Activated effector memory CD4-positive, alpha-beta T cell treated with anti-CD3 and anti-CD28 coated beads, Interleukin-2, amount 50 U/mL, for 16 hours (primary cell): ENCODE data around the gene BCO2.
A peak's percentile ranks its signal among the peaks of the same experiment; 100 is the strongest.
"Not testable (repeated sequence)": the region's sequence is repeated elsewhere in the genome, so short reads cannot be mapped to it uniquely, and the experiment has no call there.

Experiments used
- DNase-seq: peaks from one replicate; pipeline ENCODE4 v3.0.0-alpha.2; 2020

BCO2 gene, protein sequence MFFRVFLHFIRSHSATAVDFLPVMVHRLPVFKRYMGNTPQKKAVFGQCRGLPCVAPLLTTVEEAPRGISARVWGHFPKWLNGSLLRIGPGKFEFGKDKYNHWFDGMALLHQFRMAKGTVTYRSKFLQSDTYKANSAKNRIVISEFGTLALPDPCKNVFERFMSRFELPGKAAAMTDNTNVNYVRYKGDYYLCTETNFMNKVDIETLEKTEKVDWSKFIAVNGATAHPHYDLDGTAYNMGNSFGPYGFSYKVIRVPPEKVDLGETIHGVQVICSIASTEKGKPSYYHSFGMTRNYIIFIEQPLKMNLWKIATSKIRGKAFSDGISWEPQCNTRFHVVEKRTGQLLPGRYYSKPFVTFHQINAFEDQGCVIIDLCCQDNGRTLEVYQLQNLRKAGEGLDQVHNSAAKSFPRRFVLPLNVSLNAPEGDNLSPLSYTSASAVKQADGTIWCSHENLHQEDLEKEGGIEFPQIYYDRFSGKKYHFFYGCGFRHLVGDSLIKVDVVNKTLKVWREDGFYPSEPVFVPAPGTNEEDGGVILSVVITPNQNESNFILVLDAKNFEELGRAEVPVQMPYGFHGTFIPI

DNA sequence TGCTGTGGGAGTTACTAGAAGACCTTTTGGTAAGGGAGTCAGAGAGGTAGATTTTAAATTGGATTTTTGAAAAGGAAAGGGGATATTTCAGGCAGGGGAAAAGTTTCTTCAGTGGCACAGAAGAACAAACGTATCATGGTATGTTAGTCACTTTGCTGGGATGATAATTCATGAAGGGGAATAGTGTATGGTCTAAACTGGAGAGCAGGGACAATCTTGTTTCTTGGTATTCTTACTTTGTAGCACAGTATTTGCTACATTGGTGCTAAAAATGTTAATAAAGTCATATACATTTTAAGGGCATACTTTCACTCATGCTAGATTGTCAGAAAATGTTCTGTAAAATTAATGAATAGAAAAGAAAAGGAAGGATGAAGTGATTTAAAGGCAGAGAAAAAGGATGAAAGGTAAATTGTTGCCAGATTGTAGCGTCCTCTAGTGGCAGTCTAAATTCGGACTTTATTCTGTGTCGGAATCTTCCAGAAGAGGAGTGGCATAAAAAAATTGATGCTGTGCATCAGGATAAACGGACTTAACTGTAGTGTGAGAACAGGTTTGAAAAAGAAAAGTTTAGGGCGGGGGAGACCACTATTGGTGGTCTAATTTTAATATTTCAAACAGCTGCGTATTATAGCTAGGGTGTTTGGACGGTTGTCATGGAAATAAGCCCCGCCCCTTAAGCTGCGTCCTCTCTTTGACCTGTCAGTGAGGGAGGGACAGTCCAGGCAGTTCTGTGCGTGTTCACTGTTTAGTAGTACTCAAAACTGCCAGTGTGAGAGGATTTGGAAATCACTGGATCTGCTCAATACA is at the start of gene BCO2:
BCO2 (plus strand) TSS at position 724 of the 810 bp plus-strand sequence. CDS start 90 bp downstream, outside the sequence.
- peak; percentile 71 for DNase-seq

DNA sequence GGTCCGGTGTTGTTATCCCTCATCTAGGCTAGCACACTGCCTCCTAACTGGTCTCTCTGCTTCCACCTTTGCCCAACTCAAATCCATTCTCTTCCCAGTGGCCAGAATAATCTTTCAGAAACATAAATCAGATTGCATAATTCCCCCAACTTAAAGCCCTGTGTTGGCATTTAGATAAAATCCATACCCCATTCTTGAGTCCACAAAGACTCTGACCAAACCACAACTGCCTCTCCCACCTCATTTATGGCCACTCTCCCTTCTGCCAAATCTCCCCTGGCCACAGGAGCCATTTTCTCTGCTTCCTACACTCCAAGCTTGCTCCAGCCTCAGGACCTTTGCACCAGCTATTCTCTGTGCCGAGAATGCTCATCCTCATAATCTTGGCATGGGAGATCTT is 48.3 kb upstream of the BCO2 start:
- no peak for DNase-seq

DNA sequence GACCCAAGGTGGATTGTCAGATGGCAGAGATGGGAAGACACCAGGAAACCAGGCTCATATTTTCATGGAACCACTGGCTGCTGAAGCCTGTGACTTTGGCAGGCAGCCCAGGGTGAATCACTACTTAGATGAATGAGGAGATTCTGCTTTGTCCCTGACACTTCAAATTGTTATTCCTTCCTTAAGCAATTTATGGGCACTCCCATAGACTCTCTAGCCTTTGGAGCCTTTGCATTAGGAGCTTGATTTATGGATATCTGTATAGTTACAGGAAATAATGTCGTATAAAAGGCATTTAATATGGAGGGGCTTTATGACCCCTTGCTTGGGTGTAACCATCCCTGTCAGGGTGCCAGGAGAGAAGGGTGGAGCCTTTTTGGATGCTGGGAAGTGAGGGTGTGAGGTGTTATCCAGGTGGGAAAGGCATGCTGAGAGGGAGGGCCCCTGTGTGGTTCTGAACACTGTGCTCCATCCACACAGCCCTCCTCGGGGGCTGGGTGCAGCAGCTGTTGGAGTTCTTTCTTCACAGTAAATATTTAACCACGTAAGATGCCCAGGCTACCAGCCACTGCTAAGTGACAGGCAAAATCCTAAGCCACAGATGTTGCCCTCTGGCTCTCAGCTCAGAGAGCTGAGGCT is 46.7 kb upstream of the BCO2 start:
- no peak for DNase-seq

DNA sequence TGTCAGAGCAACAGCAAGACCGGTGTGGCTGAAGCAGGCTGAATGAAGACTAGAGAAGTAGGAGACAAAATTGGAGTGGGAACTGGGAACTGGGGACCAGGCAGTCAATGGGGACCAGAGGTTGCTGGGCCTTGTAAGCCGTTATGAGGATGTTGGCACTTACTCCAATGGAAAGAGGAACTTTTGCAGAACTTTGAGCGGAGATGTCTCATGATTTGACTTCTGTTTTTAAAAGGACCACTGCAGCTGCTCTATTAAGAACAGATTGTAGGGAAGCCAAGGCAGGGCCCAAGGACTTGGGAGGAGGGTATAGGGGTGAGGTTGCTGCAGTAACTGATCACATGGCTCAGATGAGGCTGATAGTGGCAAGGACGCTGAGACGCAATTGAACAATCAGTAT is 45.7 kb upstream of the BCO2 start:
- no peak for DNase-seq

GRCh38 chr11:112132737-112133136 is 42.6 kb upstream of the BCO2 start:
- no peak for DNase-seq

- no peak for DNase-seq
These were observed 40.8 kb upstream of the BCO2 start for GRCh38 chr11:112134473-112134872.

DNA sequence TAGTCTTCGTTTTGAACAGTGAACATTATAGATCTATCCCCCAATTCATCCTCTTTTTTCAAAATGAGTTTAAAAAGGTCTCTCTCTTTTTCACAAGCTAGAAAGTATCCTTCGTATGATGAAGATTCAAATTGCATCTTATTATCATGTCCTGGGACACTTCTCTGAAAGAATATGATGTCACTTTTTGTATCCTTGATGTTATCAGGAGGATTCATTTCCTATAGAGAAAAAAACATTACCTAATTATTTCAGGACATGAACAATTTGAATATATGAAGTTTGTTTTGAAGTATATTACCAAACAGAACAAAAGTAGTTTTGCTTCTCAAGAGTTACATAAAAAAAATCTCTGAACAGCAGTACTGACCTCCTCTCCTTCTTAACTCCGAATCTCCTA is 31.7 kb upstream of the BCO2 start:
- DNase-seq, result no peak

DNA sequence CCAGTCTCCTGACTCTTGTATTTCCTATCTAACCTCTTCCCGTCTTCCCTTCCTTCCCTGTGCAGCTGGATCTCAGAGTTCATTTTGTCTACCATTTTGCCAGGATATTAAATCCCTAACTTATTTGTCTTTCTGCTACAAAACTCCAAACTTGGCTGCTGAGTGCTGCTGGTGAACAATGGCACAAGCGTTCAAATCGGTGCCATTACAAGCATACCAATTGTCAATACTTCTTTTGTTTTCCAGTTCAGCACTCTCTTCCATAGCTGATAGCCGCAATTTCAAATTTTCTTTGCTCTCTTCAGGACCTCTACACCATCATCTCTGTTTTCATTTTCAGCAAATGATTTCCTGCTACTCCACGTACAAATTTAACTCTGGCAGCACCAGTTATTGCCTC is 24.8 kb upstream of the BCO2 start:
- DNase-seq, result no peak

DNA sequence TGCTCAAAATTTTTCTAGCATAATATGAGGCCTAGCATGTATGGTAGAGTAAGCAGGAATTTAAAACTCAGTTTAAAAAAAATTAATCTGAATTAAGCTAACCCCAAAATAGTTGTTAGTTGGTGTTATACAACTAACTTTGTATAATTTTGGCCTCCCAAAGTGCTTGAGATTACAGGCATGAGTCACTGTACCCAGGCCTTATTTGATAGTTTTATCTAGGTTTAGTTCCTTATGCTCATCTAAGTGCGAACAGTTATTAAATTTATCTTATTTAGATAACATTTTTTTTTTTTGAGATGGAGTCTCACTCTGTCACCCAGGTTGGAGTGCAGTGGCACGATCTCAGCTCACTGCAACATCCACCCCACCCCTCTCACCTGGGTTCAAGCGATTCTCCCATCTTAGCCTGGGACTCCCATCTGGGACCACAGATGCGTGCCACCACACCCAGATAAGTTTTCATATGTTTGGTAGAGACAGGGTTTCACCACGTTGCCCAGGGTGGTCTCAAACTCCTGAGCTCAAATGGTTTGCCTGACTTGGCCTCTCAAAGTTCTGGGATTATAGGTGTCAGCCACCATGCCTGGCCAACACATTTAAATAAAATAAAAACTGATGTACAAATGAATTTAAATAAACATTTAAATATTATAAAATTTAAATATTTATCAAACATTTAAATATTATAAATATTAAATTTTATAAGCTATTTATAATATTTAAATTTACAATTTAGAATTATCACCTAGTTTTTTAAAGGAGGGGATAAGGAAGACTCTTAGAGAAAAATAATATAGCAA is 19.0 kb upstream of the BCO2 start:
- DNase-seq, result no peak

DNA sequence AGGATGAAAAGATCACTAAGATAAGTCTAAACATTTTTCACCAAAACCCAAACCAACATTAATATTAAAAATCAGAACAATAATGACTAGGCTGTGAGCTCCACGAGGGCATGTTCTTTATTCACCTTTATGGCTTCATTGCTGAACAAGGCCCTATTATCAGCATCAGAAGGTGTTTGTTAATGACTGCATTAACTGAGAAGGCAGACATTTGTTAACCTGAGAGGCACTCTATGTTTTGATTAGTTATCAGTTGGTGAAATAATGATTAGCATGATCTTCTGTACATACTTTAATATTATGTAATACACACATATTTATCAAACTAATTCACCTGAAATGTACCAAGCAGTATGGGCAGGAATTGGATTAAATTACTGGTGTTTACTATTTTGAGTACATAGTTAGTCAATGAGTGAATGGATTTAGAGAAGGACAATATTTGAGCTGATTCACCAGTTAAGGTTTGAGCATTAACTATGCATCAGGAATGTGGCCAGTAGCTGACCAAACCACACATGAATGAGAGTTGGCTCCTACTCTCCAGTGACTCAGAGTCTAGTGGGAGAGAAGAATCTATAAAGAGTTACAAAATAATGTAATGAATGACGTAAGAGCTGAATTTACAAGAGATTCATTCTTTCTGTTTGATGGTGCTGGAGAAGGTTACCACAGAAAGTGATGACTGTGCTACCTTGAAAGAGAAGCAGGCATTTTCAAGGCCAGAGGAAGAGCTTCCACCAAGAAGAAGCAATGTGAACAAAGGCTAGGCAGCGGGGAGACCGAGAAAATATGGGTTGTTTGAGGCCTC is 18.2 kb upstream of the BCO2 start:
- DNase-seq, result no peak

DNA sequence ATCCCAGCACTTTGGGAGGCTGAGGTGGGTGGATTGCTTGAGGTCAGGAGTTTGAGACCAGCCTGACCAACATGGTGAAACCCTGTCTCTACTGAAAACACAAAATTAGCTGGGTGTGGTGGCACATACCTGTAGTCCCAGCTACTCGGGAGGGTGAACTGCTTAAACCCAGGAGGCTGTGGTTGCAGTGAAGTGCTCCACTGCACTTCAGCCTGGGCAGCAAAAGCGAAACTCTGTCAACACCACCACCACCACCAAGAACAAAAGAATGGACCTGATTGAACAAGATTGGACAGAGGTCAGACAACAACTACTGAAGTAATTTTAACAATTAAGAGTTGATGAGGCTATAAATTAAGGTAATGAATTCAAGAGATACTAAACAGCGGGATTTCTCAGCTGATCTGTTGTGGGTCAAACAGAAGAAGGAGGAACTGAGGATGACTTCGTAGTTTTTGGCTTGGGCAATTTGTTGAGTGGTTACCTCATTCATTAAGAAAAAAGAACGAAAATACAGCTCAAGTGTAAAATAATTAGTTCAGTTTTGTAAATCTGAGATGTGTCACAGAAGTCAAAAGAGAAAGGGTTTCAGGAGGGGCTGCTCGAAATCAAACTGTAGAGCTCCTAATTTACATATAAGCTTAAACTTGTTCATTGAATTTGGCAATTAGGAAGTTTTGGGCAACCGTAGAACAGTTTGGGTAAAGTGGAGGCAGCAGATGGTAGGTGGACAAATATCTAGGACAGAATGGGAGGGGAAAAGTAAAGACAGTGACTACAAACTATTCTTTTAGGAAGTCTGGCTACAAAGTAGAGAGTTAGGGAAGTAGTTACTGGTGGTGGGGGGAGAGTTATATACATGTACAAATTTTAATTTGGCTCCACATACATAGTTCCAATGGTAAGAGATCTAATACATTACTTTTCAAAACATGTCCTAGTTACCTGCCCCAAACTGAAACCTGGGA is 15.9 kb upstream of the BCO2 start:
- no peak for DNase-seq

DNA sequence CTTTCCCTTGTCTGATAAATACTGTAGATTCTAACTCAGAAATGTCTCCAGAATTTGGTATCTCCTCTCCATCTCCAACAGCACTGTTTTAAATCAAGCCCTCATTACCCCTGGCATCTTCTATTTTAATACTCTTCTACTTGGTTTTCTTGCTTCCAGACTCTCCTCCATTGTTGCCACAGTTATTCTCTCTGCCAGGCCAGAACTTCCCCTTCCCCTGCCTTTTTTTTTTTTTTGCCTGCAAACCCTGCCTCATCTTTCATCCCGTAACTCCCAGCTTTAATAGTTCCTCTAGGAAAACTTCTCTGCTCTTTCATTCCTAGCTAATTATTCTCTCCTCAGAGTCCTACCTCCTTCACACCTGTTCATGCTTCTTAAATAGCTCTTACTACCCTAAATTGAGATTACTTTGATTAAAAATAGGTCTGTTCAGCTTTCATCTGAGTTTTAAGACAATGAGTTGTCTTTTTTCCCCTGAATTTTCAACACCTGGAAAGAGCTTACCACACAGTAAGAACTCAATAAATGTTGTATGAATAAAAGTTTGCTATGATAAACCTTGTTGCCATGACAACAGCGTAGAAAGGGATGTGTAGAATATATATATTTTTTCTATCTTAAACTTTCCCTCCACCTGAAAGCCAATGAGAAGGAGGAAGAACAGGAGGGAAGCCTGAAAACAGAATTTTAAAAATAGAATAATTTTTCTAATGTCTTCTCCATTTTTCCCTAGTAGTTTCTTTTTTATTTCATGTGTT is 15.0 kb upstream of the BCO2 start:
- no peak for DNase-seq

- DNase-seq, result no peak
These were observed 14.3 kb upstream of the BCO2 start for GRCh38 chr11:112161012-112161411.

DNA sequence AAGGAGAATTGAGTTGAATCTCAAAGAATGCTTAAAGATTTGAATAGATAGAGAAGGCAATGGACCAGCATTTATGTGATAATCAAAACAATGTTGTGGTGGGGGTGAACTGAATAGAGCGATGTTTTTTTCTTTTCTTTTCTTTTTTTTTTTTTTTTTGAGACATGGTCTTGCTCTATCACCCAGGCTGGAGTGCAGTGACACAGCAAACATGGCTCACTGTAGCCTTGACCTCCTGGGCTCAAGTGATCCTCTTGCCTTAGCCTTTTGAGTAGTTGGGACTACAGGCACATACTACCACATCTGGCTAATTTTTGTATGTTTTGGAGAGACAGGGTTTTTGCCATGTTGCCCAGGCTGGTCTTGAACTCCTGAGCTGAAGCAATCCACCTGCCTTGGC is 13.1 kb upstream of the BCO2 start:
- not testable (repeated sequence) for DNase-seq

- DNase-seq, result no peak
These were observed 12.4 kb upstream of the BCO2 start for GRCh38 chr11:112162761-112163546.

DNA sequence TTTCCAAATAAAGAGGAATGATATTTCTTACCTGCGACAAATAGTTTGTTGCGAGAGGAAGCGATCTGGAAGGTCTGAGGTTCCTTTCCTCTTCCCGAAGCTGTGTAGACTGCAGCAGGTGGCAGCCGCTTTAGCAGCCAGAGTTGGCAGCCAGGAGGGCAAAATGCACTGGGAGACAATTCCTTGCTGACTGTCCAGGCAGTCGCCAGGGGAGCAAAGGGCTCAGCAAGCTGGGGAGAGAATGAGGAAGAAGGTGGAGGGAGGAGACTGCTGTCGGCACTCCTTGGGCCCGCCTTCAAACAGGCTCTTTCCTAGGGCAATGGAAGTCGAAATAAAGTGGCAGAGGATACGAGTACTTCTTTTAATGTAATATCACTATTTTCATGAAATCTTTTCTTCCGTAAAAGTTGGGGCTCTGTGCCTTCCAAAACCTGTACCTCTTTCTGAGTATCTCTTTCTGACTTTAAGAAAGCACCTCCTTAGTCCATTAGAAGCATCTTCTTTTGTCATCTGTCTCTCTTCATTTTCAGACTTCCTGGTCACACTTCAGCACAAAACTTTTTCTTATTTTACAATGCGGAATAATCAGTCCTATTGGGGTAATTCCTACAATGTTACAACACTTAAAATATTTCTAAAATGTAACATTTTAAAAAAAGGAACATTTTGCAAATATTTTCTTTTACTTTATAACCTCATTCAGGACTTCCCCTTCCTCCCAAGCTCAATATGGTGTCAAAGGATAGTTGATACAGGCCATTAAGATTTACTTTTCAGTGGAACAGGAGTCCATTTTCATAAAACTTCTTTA is 11.2 kb upstream of the BCO2 start, which contains the start of gene IL18:
IL18 (minus strand) TSS at position 220 of the 811 bp plus-strand sequence. CDS start 9,041 bp downstream, outside the sequence.
- DNase-seq, result no peak

- DNase-seq, result no peak
These were observed 10.3 kb upstream of the BCO2 start for GRCh38 chr11:112165049-112165448.

GRCh38 chr11:112166562-112166961 is 8.8 kb upstream of the BCO2 start:
- DNase-seq, result no peak
